NK-92 treated with Interleukin-12 subunit alpha and Interleukin-12 subunit beta, amount 100 ng/mL, for 24 hours (cell line): Measurements from ENCODE around the gene PKD1L1.

Source experiments
- DNase-seq: peaks from one replicate; lab custom pipeline; 2025; lab: John Stamatoyannopoulos, UW

PKD1L1 gene

GRCh38 chr7:47905076-47905920 lies 43.0 kb downstream of the PKD1L1 start:
- DNase-seq, result no peak

- no peak for DNase-seq
These were observed 46.3 kb downstream of the PKD1L1 start for GRCh38 chr7:47902013-47902412.

GRCh38 chr7:47901542-47901941 lies 46.7 kb downstream of the PKD1L1 start:
- DNase-seq, result no peak

- no peak for DNase-seq
These were observed 50.4 kb downstream of the PKD1L1 start for GRCh38 chr7:47897831-47898230.

- no peak for DNase-seq
These were observed 51.4 kb downstream of the PKD1L1 start for GRCh38 chr7:47896809-47897423.

GRCh38 chr7:47895026-47895425 lies 53.2 kb downstream of the PKD1L1 start:
- no peak for DNase-seq

GRCh38 chr7:47893721-47894365 lies 54.4 kb downstream of the PKD1L1 start:
- DNase-seq, result no peak

- DNase-seq, result no peak
These were observed 55.0 kb downstream of the PKD1L1 start for GRCh38 chr7:47893238-47893637.

- DNase-seq, result no peak
These were observed 57.7 kb downstream of the PKD1L1 start for GRCh38 chr7:47890606-47891005.

- DNase-seq, result no peak
These were observed 58.1 kb downstream of the PKD1L1 start for GRCh38 chr7:47890125-47890524.

- no peak for DNase-seq
These were observed 58.5 kb downstream of the PKD1L1 start for GRCh38 chr7:47889723-47890122.

GRCh38 chr7:47888371-47889265 lies 59.6 kb downstream of the PKD1L1 start:
- DNase-seq, result no peak

GRCh38 chr7:47887016-47887640 lies 61.1 kb downstream of the PKD1L1 start:
- DNase-seq, result no peak

- no peak for DNase-seq
These were observed 62.1 kb downstream of the PKD1L1 start for GRCh38 chr7:47885987-47886811.

GRCh38 chr7:47885309-47885986 lies 62.8 kb downstream of the PKD1L1 start:
- DNase-seq, result no peak

GRCh38 chr7:47884675-47885074 lies 63.6 kb downstream of the PKD1L1 start:
- DNase-seq, result no peak

GRCh38 chr7:47882635-47883034 lies 65.6 kb downstream of the PKD1L1 start:
- DNase-seq, result no peak

- no peak for DNase-seq
These were observed 67.0 kb downstream of the PKD1L1 start for GRCh38 chr7:47881256-47881655.

GRCh38 chr7:47878662-47879061 lies 69.6 kb downstream of the PKD1L1 start:
- DNase-seq, result no peak

GRCh38 chr7:47877336-47877735 lies 70.9 kb downstream of the PKD1L1 start:
- no peak for DNase-seq
